ENCODE measurements around the gene ERC1.

ERC1 gene

DNA sequence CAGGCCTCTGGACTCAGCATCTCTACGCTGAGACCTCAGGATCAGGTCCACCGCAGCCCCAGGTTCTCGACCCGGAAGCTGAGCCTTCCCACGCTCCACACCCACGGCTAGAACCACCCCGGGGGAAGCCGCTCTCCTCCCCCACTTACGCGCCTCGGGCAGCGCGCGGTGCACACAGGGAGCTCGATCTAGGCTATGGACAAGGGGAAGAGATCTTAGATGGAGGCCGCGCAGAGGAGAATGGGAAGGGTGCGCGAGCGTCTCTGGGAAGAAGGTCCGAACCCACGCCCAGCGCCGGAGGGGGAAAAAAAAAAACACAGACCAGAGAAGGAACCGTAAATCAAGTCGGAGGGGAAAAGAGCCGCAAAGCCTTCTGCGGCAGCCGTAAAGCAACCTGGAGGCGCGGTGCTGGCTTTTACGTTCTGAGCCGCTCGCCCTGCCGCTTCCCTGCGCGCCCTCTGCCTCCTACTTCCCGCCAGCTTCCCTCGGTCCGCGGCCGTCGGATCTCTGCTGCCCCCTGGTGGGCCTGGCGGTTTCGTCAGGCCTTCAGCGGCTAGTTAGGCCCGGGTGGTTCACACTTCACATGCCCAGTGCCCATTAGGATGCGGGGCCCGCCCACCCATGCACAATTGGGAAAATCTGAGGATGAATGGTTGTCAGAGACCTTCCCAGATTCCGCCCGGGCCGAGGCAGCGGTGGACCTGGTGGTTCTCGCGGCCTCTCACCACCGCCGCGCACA lies 41.4 kb upstream of the ERC1 start, which contains the start of gene RAD52 (continued):
- TF ChIP-seq TRIM28 (IDR thresholded peaks at IDR 0.05; ENCODE audit: borderline replicate concordance, low read length) = peak; percentile 83
- TF ChIP-seq MZF1 (tag by site-specific recombination; IDR thresholded peaks at IDR 0.05; ENCODE audit: borderline replicate concordance) = peak; percentile 44; the same call in 1 of the 2 replicates
- no peak for TF ChIP-seq ZNF121 (tag by site-specific recombination; IDR thresholded peaks at IDR 0.05)
- TF ChIP-seq ZNF157 (tag by site-specific recombination; IDR thresholded peaks at IDR 0.05) = no peak
- TF ChIP-seq GLIS1 (tag by site-specific recombination; IDR thresholded peaks at IDR 0.05) = peak; percentile 77
- 0 out of 2 replicates have a peak, but pooled peaks have one; percentile 9 for TF ChIP-seq ZNF16 (tag by site-specific recombination; IDR thresholded peaks at IDR 0.05; ENCODE audit: low read depth)
- TF ChIP-seq ZNF292 (tag by site-specific recombination; IDR thresholded peaks at IDR 0.05; ENCODE audit: borderline replicate concordance, low read depth) = no peak
- TF ChIP-seq ZSCAN23 (tag by site-specific recombination; IDR thresholded peaks at IDR 0.05) = peak; percentile 90; the same call in 1 of the 2 replicates
- peak; percentile 98 for TF ChIP-seq KLF7 (tag by site-specific recombination; IDR thresholded peaks at IDR 0.05; ENCODE audit: borderline replicate concordance)
- TF ChIP-seq BCL11B (tag by site-specific recombination; IDR thresholded peaks at IDR 0.05; ENCODE audit: low read depth) = peak; percentile 42; the same call in 1 of the 2 replicates
- no peak for TF ChIP-seq ZBTB7A (tag by site-specific recombination; IDR thresholded peaks at IDR 0.05; ENCODE audit: low read depth)
- no peak for TF ChIP-seq ZNF785 (tag by site-specific recombination; IDR thresholded peaks at IDR 0.05)
- TF ChIP-seq, protein P1, sequence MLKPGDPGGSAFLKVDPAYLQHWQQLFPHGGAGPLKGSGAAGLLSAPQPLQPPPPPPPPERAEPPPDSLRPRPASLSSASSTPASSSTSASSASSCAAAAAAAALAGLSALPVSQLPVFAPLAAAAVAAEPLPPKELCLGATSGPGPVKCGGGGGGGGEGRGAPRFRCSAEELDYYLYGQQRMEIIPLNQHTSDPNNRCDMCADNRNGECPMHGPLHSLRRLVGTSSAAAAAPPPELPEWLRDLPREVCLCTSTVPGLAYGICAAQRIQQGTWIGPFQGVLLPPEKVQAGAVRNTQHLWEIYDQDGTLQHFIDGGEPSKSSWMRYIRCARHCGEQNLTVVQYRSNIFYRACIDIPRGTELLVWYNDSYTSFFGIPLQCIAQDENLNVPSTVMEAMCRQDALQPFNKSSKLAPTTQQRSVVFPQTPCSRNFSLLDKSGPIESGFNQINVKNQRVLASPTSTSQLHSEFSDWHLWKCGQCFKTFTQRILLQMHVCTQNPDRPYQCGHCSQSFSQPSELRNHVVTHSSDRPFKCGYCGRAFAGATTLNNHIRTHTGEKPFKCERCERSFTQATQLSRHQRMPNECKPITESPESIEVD (tag by site-specific recombination; IDR thresholded peaks at IDR 0.05) = peak; percentile 40
- TF ChIP-seq YY1 (tag by site-specific recombination; IDR thresholded peaks at IDR 0.05) = peak; percentile 53; the same call in 1 of the 2 replicates
- TF ChIP-seq, protein P2, sequence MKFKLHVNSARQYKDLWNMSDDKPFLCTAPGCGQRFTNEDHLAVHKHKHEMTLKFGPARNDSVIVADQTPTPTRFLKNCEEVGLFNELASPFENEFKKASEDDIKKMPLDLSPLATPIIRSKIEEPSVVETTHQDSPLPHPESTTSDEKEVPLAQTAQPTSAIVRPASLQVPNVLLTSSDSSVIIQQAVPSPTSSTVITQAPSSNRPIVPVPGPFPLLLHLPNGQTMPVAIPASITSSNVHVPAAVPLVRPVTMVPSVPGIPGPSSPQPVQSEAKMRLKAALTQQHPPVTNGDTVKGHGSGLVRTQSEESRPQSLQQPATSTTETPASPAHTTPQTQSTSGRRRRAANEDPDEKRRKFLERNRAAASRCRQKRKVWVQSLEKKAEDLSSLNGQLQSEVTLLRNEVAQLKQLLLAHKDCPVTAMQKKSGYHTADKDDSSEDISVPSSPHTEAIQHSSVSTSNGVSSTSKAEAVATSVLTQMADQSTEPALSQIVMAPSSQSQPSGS (tag by site-specific recombination; IDR thresholded peaks at IDR 0.05; ENCODE audit: low read depth) = no peak
- TF ChIP-seq ZNF112 (tag by site-specific recombination; IDR thresholded peaks at IDR 0.05) = no peak
- TF ChIP-seq PATZ1 (tag by site-specific recombination; IDR thresholded peaks at IDR 0.05) = peak; percentile 90
- no peak for TF ChIP-seq ZNF560 (tag by site-specific recombination; IDR thresholded peaks at IDR 0.05; ENCODE audit: borderline replicate concordance)
- peak; percentile 57; the same call in 1 of the 2 replicates for TF ChIP-seq ZNF423 (tag by site-specific recombination; IDR thresholded peaks at IDR 0.05)
- TF ChIP-seq ZNF324 (tag by site-specific recombination; IDR thresholded peaks at IDR 0.05) = peak; percentile 95
- TF ChIP-seq SP2 (tag by site-specific recombination; IDR thresholded peaks at IDR 0.05) = peak; percentile 49
- TF ChIP-seq ZNF362 (tag by site-specific recombination; IDR thresholded peaks at IDR 0.05) = peak; percentile 99
- TF ChIP-seq, protein P3, sequence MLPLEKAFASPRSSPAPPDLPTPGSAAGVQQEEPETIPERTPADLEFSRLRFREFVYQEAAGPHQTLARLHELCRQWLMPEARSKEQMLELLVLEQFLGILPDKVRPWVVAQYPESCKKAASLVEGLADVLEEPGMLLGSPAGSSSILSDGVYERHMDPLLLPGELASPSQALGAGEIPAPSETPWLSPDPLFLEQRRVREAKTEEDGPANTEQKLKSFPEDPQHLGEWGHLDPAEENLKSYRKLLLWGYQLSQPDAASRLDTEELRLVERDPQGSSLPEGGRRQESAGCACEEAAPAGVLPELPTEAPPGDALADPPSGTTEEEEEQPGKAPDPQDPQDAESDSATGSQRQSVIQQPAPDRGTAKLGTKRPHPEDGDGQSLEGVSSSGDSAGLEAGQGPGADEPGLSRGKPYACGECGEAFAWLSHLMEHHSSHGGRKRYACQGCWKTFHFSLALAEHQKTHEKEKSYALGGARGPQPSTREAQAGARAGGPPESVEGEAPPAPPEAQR (tag by site-specific recombination; IDR thresholded peaks at IDR 0.05) = no peak
- TF ChIP-seq, protein P4, sequence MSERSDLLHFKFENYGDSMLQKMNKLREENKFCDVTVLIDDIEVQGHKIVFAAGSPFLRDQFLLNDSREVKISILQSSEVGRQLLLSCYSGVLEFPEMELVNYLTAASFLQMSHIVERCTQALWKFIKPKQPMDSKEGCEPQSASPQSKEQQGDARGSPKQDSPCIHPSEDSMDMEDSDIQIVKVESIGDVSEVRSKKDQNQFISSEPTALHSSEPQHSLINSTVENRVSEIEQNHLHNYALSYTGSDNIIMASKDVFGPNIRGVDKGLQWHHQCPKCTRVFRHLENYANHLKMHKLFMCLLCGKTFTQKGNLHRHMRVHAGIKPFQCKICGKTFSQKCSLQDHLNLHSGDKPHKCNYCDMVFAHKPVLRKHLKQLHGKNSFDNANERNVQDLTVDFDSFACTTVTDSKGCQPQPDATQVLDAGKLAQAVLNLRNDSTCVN (tag by site-specific recombination; optimal IDR thresholded peaks at IDR 0.05) = peak; percentile 82
- TF ChIP-seq, protein P5, sequence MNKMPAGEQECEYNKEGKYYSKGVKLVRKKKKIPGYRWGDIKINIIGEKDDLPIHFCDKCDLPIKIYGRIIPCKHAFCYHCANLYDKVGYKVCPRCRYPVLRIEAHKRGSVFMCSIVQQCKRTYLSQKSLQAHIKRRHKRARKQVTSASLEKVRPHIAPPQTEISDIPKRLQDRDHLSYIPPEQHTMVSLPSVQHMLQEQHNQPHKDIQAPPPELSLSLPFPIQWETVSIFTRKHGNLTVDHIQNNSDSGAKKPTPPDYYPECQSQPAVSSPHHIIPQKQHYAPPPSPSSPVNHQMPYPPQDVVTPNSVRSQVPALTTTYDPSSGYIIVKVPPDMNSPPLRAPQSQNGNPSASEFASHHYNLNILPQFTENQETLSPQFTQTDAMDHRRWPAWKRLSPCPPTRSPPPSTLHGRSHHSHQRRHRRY (tag by site-specific recombination; IDR thresholded peaks at IDR 0.05) = no peak
- no peak for TF ChIP-seq HOXA7 (CRISPR knock-in tag; IDR thresholded peaks at IDR 0.05; ENCODE audit: borderline replicate concordance)
- no peak for TF ChIP-seq ZNF140 (tag by site-specific recombination; IDR thresholded peaks at IDR 0.05)
- TF ChIP-seq ZNF776 (tag by site-specific recombination; IDR thresholded peaks at IDR 0.05; ENCODE audit: borderline replicate concordance) = no peak
- TF ChIP-seq ZNF394 (tag by site-specific recombination; IDR thresholded peaks at IDR 0.05; ENCODE audit: borderline replicate concordance) = peak; percentile 59; the same call in 1 of the 2 replicates
